Bronchial epithelial cell (primary cell): ENCODE data around the gene UCHL5. TPM values are rescaled to one million over a fixed set of nuclear protein-coding genes. Genes with fewer than 3 reads are reported as not detected.

Experiments used
- DNase-seq: peaks from one replicate; pipeline ENCODE4 v3.0.0-alpha.2; 2010; ENCODE audit warnings: low read depth
- FAIRE-seq: peaks from 2 replicates; lab custom pipeline; 2011; peaks lifted over from hg19 to GRCh38; lab: Jason Lieb, UNC
- H3K27me3 ChIP-seq: 2 replicates; pipeline ENCODE4 v1.5.1; 2011; ENCODE audit warnings: low read length; ENCODE audit not compliant: control insufficient read depth, insufficient read depth
- H3K36me3 ChIP-seq: 2 replicates; pipeline ENCODE4 v1.5.1; 2011; ENCODE audit warnings: low read length; ENCODE audit not compliant: control insufficient read depth, insufficient read depth
- H3K4me3 ChIP-seq: 2 replicates; pipeline ENCODE4 v1.5.1; 2011; ENCODE audit warnings: mild to moderate bottlenecking, low read depth, low read length, control low read depth
- total RNA-seq: library from RNA; depleted of rRNA; stranded (reverse); fragments of >200 nt; gene quantifications from 2 replicates; pipeline ENCODE4 v1.2.1, GENCODE V29; 2014
- TF ChIP-seq, protein P1 (sequence below): IDR thresholded peaks from 2 replicates; pipeline ENCODE4 v1.5.1; 2011; ENCODE audit warnings: mild to moderate bottlenecking, moderate library complexity, low read length, control low read depth, inconsistent platforms; ENCODE audit not compliant: insufficient read depth, severe bottlenecking

The UCHL5 gene, protein sequence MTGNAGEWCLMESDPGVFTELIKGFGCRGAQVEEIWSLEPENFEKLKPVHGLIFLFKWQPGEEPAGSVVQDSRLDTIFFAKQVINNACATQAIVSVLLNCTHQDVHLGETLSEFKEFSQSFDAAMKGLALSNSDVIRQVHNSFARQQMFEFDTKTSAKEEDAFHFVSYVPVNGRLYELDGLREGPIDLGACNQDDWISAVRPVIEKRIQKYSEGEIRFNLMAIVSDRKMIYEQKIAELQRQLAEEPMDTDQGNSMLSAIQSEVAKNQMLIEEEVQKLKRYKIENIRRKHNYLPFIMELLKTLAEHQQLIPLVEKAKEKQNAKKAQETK
- total RNA-seq, result 26.3 and 47.0 TPM in 2 replicates

DNA sequence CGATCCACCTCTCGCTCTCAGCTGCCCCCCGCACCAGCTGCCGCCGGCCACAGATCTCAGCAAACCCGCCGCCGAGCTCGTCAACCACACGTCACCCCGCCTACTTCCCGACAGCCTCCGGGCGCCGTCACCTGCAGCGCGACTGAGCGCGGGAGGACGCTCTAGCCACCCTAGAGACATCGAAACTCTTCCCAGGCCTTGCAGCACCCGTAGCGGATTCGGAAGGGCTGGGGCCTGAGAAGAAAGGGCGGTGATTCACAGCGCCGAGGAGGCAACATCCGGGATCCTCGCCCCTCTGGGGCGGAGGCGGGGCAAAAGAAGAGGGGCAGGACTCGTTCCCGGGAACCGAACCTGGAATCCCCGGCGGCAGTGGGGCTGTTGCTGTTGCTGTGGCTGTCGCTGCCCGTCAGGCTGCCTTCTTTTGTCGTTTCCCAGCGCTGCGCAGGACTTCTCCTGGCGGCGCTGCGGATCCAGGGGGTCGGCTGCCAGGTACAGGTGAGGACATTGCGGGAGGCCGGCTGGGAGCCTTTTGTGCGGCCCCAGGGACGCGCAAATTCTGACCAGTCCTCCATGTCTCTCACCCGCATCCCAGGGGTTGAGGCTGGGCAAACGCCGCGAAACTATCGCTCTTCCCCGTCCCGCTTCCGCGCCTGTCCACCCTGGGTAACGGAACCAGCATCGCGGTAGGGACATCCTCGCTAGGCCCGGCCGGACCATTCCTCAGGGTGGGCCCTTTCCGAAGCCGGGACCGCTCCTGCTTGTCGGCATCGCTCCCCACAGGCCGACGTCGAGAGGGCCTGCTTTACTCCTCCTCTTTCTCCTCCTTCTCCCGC lies at the start of gene UCHL5, which contains the start of gene RO60:
Gene UCHL5 (minus strand): TSS at position 79 of the 833 bp plus-strand sequence. CDS start 100 bp downstream, outside the sequence.
Gene RO60 (plus strand): TSS at position 331 of the 833 bp plus-strand sequence. CDS start 9,443 bp downstream, outside the sequence.
- FAIRE-seq (no peak), DNase-seq (peak; percentile 97)
- H3K27me3 ChIP-seq, result no peaks in the 10 kb centered on the region
- TF ChIP-seq, protein P1, sequence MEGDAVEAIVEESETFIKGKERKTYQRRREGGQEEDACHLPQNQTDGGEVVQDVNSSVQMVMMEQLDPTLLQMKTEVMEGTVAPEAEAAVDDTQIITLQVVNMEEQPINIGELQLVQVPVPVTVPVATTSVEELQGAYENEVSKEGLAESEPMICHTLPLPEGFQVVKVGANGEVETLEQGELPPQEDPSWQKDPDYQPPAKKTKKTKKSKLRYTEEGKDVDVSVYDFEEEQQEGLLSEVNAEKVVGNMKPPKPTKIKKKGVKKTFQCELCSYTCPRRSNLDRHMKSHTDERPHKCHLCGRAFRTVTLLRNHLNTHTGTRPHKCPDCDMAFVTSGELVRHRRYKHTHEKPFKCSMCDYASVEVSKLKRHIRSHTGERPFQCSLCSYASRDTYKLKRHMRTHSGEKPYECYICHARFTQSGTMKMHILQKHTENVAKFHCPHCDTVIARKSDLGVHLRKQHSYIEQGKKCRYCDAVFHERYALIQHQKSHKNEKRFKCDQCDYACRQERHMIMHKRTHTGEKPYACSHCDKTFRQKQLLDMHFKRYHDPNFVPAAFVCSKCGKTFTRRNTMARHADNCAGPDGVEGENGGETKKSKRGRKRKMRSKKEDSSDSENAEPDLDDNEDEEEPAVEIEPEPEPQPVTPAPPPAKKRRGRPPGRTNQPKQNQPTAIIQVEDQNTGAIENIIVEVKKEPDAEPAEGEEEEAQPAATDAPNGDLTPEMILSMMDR, result peak; percentile 21
- H3K4me3 ChIP-seq, result peak within 1 kb of the TSS; percentile 80
- no peaks in the 10 kb centered on the region for H3K36me3 ChIP-seq

DNA sequence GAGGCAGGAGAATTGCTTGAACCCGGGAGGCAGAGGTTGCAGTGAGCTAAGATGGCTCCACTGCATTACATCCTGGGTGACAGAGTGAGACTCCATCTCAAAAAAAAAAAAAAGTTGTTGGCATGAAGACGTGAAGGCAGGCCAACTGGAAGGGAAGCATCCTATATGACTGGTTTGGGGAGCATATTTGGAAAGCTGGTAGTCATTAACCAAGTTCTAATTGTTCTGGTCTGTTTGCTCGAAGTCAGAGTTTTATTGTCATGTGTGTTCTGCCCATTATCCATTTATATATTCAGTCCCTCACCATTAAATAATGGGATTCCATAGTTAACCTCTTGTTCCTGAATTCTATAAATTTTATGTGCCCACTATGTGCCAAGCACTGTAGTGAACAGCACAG lies 49.3 kb upstream of the UCHL5 start:
- no peak for DNase-seq
- H3K36me3 ChIP-seq, result no peaks in the 10 kb centered on the region
- no peak for FAIRE-seq
- TF ChIP-seq, protein P1, result no peak
- H3K4me3 ChIP-seq, result no peak overlapping the region
- no peaks in the 10 kb centered on the region for H3K27me3 ChIP-seq

DNA sequence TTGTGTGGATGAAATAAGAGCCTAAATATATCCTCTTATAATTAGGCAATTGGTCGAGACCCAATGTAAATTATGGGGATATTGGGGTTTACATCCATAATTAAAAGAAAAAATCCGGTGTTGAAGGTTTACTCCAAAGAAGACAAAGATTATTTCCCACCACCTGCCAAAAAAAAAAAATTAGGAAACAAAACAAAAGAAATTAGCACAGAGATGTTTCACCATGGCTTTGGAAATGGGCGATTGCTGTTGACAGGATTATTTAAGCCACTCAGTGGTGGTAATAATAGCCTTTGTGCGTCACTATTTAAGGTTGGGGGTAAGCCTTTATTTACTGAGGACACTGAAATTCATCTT lies 46.6 kb upstream of the UCHL5 start:
- peak overlapping the region; percentile 69 for H3K4me3 ChIP-seq
- no peaks in the 10 kb centered on the region for H3K27me3 ChIP-seq
- FAIRE-seq, result no peak
- H3K36me3 ChIP-seq, result no peaks in the 10 kb centered on the region
- TF ChIP-seq, protein P1, result no peak
- no peak for DNase-seq

DNA sequence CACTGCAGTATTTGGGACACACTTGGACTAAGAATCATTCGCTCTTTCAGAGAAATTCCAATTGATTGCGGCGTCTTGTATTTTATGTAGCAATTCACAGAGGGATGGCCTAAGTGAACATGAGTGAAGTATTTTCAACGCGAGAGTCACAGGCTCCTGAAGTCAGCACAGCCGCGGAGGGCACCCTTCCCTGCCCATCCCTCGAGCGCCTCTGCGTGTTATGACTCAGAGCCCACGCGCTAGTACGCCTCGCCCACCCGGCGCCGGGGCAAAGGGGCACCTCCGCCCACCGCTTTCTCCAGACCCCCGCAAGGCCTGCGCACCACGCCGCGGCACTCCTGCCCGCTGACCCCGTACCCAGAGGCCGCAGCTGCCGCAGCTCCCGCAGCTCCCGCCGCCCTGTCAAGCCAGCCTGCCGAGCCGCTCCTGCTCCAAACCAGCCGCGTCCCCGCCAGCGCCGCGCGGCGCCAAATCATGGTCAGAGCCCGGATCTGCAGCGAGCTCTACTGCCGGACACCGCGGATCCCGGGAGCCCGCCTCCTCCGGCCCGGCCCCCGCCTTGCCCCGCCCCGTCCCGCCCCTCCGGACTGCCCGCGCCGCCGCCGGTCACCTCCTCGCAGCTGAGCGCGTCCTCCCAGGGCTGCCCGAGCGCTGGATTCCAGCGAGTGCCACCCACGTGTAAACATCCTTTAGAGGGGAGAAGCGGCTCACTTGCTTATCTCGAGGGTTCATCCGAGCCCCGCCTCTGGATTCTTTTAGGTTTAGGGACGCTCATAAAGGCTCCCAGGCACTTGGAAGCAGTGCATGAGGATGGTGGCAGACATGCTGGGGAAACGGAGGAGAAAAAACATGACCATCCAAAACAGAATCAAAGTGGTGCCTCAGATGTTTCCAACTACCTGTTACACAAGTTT lies 46.0 kb upstream of the UCHL5 start, which contains the start of gene GLRX2:
Gene GLRX2 (minus strand): TSS at position 508 of the 914 bp plus-strand sequence. CDS start 32 bp downstream, at position 476.
- Histone ChIP-seq H3K4me3 (peak within 1 kb of the TSS; percentile 69), H3K27me3 (no peaks in the 10 kb centered on the region), H3K36me3 (peaks cover 3% of the 10 kb centered on the region)
- TF ChIP-seq, protein P1, result no peak
- FAIRE-seq (no peak), DNase-seq (peak; percentile 66)

DNA sequence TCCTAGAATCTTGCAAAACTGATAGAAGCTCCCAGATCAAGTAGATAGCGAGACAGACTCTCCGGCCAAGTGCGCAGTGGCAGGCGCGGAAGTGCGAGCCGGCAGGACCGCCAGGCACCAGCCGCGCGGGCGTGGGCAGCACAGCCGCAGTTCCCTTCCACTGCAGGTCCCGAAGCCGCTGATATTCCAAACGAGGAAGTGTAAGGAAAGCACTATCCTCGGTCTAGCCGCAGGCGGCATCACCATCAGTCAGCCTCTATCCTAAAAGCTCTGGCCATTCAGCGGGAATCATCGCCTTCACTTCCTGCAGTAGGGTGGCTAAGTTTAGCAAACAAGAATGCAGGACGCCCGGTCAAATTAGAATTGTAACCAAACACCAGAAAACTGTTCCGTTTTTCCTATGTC lies 45.3 kb upstream of the UCHL5 start:
- no peak for FAIRE-seq

More for the DNA sequence above, 45.3 kb upstream of the UCHL5 start:
- peaks cover 3% of the 10 kb centered on the region for H3K36me3 ChIP-seq
- peak; percentile 68 for DNase-seq
- H3K4me3 ChIP-seq, result peak overlapping the region; percentile 69
- TF ChIP-seq, protein P1, result no peak
- no peaks in the 10 kb centered on the region for H3K27me3 ChIP-seq
